ENCODE measurements around the gene NPC1.

GRCh38 chr18:23569299-23570063 lies 16.8 kb downstream of the NPC1 start:
- no peak for TF ChIP-seq CTCF (IDR thresholded peaks at IDR 0.05)
- TF ChIP-seq POLR2A (IDR thresholded peaks at IDR 0.05), result no peak

Measured in stomach (tissue), 4 donors.